H1 (cell line): ENCODE measurements around the gene LINC01488.

Experiments used
- CBX5 ChIP-seq: fragments of 300-800, 300-1000 bp; sonication (generic); IDR thresholded peaks from 2 replicates; pipeline ENCODE4 v1.7.1; 2016; ENCODE audit warnings: antibody characterized with exemption, low read length, low read depth
- JUND ChIP-seq: IDR thresholded peaks from 2 replicates; pipeline ENCODE4 v1.6.1; 2011; ENCODE audit warnings: mild to moderate bottlenecking, improper control_type of control experiment, low read length
- TAF1 ChIP-seq: IDR thresholded peaks from 2 replicates; pipeline ENCODE4 v1.6.1; 2011; ENCODE audit warnings: mild to moderate bottlenecking, low read depth, low read length
- TF ChIP-seq, protein P1 (sequence below), 3 experiments: IDR thresholded peaks; 1 replicate in 2 of 3; 2 replicates in 1 of 3; pipeline versions ENCODE4 v1.5.1 to v1.6.1; 2011; ENCODE audit warnings: low read length in 3 of 3, mild to moderate bottlenecking in 3 of 3, inconsistent platforms in 2 of 3, low read depth in 1 of 3, moderate library complexity in 1 of 3; ENCODE audit not compliant: insufficient read depth in 1 of 3; ENCODE audit errors: control extremely low read depth in 1 of 3
- TF ChIP-seq, protein P2 (sequence below): IDR thresholded peaks from 2 replicates; pipeline ENCODE4 v1.6.1; 2011; ENCODE audit warnings: low read length, improper control_type of control experiment

DNA sequence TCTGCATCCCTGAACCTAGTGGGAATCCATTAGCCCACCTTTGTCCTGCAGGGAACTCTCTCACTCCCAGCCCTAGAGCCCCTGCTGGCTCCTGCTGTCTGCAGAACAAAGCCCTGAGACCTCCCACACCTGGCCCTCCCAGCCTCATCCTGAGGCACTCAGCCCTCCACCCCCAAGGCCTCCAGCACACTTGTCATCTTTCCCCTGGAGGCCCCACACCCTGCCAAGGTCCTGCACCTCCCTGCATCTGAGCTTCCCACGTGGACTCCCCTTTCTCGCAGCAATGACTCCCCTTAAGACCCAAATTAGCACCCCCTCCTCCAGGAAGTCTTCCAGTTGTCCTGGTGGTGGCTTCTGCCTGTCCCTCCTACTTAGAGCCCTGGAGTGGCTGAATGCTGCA, 42.3 kb upstream of the LINC01488 start:
- no peak for TF ChIP-seq JUND
- TF ChIP-seq, protein P1, sequence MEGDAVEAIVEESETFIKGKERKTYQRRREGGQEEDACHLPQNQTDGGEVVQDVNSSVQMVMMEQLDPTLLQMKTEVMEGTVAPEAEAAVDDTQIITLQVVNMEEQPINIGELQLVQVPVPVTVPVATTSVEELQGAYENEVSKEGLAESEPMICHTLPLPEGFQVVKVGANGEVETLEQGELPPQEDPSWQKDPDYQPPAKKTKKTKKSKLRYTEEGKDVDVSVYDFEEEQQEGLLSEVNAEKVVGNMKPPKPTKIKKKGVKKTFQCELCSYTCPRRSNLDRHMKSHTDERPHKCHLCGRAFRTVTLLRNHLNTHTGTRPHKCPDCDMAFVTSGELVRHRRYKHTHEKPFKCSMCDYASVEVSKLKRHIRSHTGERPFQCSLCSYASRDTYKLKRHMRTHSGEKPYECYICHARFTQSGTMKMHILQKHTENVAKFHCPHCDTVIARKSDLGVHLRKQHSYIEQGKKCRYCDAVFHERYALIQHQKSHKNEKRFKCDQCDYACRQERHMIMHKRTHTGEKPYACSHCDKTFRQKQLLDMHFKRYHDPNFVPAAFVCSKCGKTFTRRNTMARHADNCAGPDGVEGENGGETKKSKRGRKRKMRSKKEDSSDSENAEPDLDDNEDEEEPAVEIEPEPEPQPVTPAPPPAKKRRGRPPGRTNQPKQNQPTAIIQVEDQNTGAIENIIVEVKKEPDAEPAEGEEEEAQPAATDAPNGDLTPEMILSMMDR (IDR thresholded peaks at IDR 0.05; ENCODE audit: control extremely low read depth in 1 of 3, insufficient read depth in 1 of 3, low read depth in 1 of 3, low read length in 3 of 3): no peak
- TF ChIP-seq, protein P2, sequence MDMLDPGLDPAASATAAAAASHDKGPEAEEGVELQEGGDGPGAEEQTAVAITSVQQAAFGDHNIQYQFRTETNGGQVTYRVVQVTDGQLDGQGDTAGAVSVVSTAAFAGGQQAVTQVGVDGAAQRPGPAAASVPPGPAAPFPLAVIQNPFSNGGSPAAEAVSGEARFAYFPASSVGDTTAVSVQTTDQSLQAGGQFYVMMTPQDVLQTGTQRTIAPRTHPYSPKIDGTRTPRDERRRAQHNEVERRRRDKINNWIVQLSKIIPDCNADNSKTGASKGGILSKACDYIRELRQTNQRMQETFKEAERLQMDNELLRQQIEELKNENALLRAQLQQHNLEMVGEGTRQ: no peak
- TF ChIP-seq CBX5: no peak
- TF ChIP-seq TAF1: no peak
